GM23338 (cell line): ENCODE data around the gene AFF3. TPM values are rescaled to one million over a fixed set of nuclear protein-coding genes. Genes with fewer than 3 reads are reported as not detected.

Experiments used
- ATAC-seq: fragments of 200-7000 bp; cut with Tn5 transposase; 3 replicates; pipeline ENCODE4 v1.9.1; 2020
- DNase-seq: peaks from one replicate; pipeline ENCODE4 v3.0.0-alpha.2; 2015; ENCODE audit warnings: low spot score
- H2AFZ ChIP-seq: fragments of 200-600 bp; sonication (generic); 2 replicates; pipeline ENCODE4 v1.8.0; 2016; ENCODE audit warnings: antibody characterized with exemption, mild to moderate bottlenecking, moderate library complexity
- H3F3A ChIP-seq: fragments of 200-600 bp; sonication (generic); replicated peaks from 2 replicates; pipeline ENCODE4 v1.8.0; 2017; ENCODE audit warnings: antibody characterized with exemption, mixed run types, low read depth
- H3K27ac ChIP-seq: fragments of 200-600 bp; sonication (generic); 2 replicates; pipeline ENCODE4 v1.6.1; 2016; ENCODE audit warnings: low read depth
- H3K27me3 ChIP-seq: fragments of 200-600 bp; sonication (generic); 2 replicates; pipeline ENCODE4 v1.8.0; 2016; ENCODE audit warnings: mild to moderate bottlenecking, mixed run types, moderate library complexity; ENCODE audit not compliant: insufficient read depth
- H3K36me3 ChIP-seq: fragments of 200-600 bp; sonication (generic); 2 replicates; pipeline ENCODE4 v1.8.0; 2016; ENCODE audit warnings: mild to moderate bottlenecking; ENCODE audit not compliant: insufficient read depth
- H3K4me1 ChIP-seq: fragments of 200-600 bp; sonication (generic); 2 replicates; pipeline ENCODE4 v1.8.0; 2016; ENCODE audit warnings: mild to moderate bottlenecking, moderate library complexity; ENCODE audit not compliant: insufficient read depth
- H3K4me2 ChIP-seq: fragments of 200-600 bp; sonication (generic); 2 replicates; pipeline ENCODE4 v1.7.1; 2017; ENCODE audit warnings: mixed run types
- H3K4me3 ChIP-seq: fragments of 200-600 bp; sonication (generic); 2 replicates; pipeline ENCODE4 v1.6.1; 2016; ENCODE audit warnings: mixed run types
- H3K79me2 ChIP-seq: fragments of 200-600 bp; sonication (generic); replicated peaks from 2 replicates; pipeline ENCODE4 v1.8.0; 2017; ENCODE audit warnings: mild to moderate bottlenecking; ENCODE audit not compliant: insufficient read depth
- H3K9me2 ChIP-seq: fragments of 200-600 bp; sonication (generic); 2 replicates; pipeline ENCODE4 v1.8.0; 2017; ENCODE audit not compliant: insufficient read depth
- H4K20me1 ChIP-seq: fragments of 200-600 bp; sonication (generic); replicated peaks from 2 replicates; pipeline ENCODE4 v1.8.0; 2017; ENCODE audit warnings: mild to moderate bottlenecking; ENCODE audit not compliant: insufficient read depth
- H3K27ac Mint-ChIP-seq: 2 replicates; pipeline ENCODE4 v1.8.0; 2020; ENCODE audit warnings: inconsistent platforms, mild to moderate bottlenecking, moderate library complexity, mixed read lengths
- H3K27me3 Mint-ChIP-seq: 3 replicates; pipeline ENCODE4 v1.8.0; 2022; ENCODE audit warnings: low read depth, mild to moderate bottlenecking, moderate library complexity, mixed read lengths, inconsistent platforms; ENCODE audit not compliant: insufficient read depth, poor library complexity
- H3K36me3 Mint-ChIP-seq: 3 replicates; pipeline ENCODE4 v1.8.0; 2021; ENCODE audit warnings: low read depth, mild to moderate bottlenecking, inconsistent platforms, moderate library complexity, mixed read lengths
- H3K4me1 Mint-ChIP-seq: 3 replicates; pipeline ENCODE4 v1.8.0; 2020; ENCODE audit warnings: mild to moderate bottlenecking, inconsistent platforms, mixed read lengths
- H3K4me3 Mint-ChIP-seq: 3 replicates; pipeline ENCODE4 v1.8.0; 2021; ENCODE audit warnings: moderate library complexity, mild to moderate bottlenecking, inconsistent platforms, mixed read lengths
- H3K9me3 Mint-ChIP-seq: 3 replicates; pipeline ENCODE4 v1.8.0; 2020; ENCODE audit warnings: moderate library complexity, mild to moderate bottlenecking, inconsistent platforms, mixed read lengths
- CREB1 ChIP-seq: fragments of 250-450 bp; sonication (Bioruptor Pico); IDR thresholded peaks from 2 replicates; pipeline ENCODE4 v1.5.0; 2020; ENCODE audit warnings: low read depth, mild to moderate bottlenecking, moderate library complexity
- EZH2 ChIP-seq: fragments of 200-600 bp; sonication (generic); IDR thresholded peaks from one replicate; pipeline ENCODE4 v1.8.0; 2017; ENCODE audit warnings: antibody characterized with exemption, mild to moderate bottlenecking, low read depth; ENCODE audit not compliant: unreplicated experiment
- EZH2phosphoT487 ChIP-seq: fragments of 200-600 bp; sonication (generic); IDR thresholded peaks from one replicate; pipeline ENCODE4 v1.8.1; 2018; ENCODE audit warnings: antibody characterized with exemption; ENCODE audit not compliant: unreplicated experiment
- JUNB ChIP-seq: IDR thresholded peaks from one replicate; pipeline ENCODE4 v1.6.1; 2016; ENCODE audit warnings: antibody characterized with exemption; ENCODE audit not compliant: unreplicated experiment
- NANOG ChIP-seq: IDR thresholded peaks from 2 replicates; pipeline ENCODE4 v1.6.1; 2016; ENCODE audit warnings: antibody characterized with exemption, borderline replicate concordance
- POLR2AphosphoS5 ChIP-seq: IDR thresholded peaks from 2 replicates; pipeline ENCODE4 v1.6.1; 2016; ENCODE audit warnings: antibody characterized with exemption, low read depth
- STAT1 ChIP-seq: IDR thresholded peaks from one replicate; pipeline ENCODE4 v1.6.1; 2016; ENCODE audit warnings: antibody characterized with exemption; ENCODE audit not compliant: unreplicated experiment
- ZNF114 ChIP-seq: fragments of 250-450 bp; sonication (Bioruptor Pico); IDR thresholded peaks from 2 replicates; pipeline ENCODE4 v1.5.0; 2020; ENCODE audit warnings: mild to moderate bottlenecking, moderate library complexity
- ZNF331 ChIP-seq: fragments of 250-450 bp; sonication (Bioruptor Pico); IDR thresholded peaks from 2 replicates; pipeline ENCODE4 v1.5.0; 2020; ENCODE audit warnings: low read depth, mild to moderate bottlenecking, moderate library complexity
- polyA plus RNA-seq: library from polyadenylated mRNA; unstranded; fragments of >200 nt; fragmentation: Nextera tagmentation; extraction: Ambion mirVana; gene quantifications from 2 replicates; pipeline ENCODE4 v1.2.1, GENCODE V29; 2016
- total RNA-seq: library from RNA; depleted of rRNA; stranded (reverse); fragments of >200 nt; shearing (Covaris generic); gene quantifications from 2 replicates; pipeline ENCODE4 v1.2.3, GENCODE V29; 2014
- TF ChIP-seq, protein P1 (sequence below): IDR thresholded peaks from one replicate; pipeline ENCODE4 v1.6.1; 2018; ENCODE audit warnings: antibody characterized with exemption; ENCODE audit not compliant: unreplicated experiment
- TF ChIP-seq, protein P2 (sequence below): fragments of 250-450 bp; sonication (Bioruptor Pico); IDR thresholded peaks from 2 replicates; pipeline ENCODE4 v1.5.0; 2020; ENCODE audit warnings: mild to moderate bottlenecking, moderate library complexity
- TF ChIP-seq, protein P3 (sequence below): IDR thresholded peaks from 2 replicates; pipeline ENCODE4 v1.6.1; 2016; ENCODE audit warnings: antibody characterized with exemption
- TF ChIP-seq, protein P4 (sequence below), 2 experiments: fragments of 200-600 bp in 1 of 2; sonication (generic) in 1 of 2; conservative IDR thresholded peaks; 2 replicates each; pipeline versions ENCODE4 v1.5.1 to v1.6.1; 2016 to 2017; ENCODE audit warnings: antibody characterized with exemption in 2 of 2, low read depth in 2 of 2, mild to moderate bottlenecking in 2 of 2, moderate library complexity in 1 of 2

Gene AFF3
- total and polyA plus RNA-seq, 2 experiments from 2014 or later: 0.73 to 1.4 TPM

DNA sequence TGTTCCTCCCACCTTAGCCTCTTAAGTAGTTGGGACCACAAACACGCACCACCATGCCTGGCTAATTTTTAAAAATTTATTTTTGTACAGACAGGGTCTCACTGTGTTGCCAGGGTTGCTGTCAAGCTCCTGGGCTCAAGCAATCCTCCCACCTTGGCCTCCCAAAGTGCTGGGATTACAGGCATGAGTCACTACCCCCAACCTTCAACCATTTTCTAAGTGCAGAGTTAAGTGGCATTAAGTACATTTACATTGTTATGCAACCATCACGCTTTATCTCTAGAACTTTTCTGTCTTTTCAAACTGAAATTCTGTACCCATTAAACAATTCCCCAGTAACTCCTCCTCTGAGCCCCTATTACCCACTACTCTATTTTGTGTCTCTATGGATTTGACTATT lies 45.9 kb upstream of the AFF3 start (continued):
- no peak for TF ChIP-seq STAT1
- no peak for TF ChIP-seq EZH2

DNA sequence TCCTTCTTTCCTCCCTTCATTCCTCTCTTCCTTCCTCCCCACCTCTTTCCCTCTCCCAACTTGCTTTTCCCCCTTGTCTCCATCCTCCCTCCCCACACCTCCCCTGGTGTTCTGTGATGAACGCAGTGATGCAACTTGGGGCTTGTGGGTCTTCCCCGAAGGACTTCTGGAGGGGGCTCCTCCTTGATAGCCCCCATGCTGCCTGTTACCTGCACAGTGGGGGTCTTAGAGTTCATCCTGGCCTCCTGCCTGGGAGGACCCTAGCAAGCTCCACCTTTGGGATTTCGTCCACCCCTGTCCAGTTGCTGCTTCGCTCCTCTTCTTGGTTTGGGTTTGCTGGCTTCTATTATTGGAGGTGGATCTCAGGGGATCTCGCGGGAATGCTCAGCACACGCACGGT lies 43.7 kb upstream of the AFF3 start:
- Mint-ChIP-seq H3K4me1 (peaks cover 24% of the 10 kb centered on the region), H3K36me3 (no peaks in the 10 kb centered on the region), H3K27ac (no peak overlapping the region), H3K9me3 (no peaks in the 10 kb centered on the region), H3K4me3 (no peak overlapping the region), H3K27me3 (peaks cover 35% of the 10 kb centered on the region)
- no peak for ATAC-seq
- no peak overlapping the region for H3K27ac ChIP-seq
- TF ChIP-seq, protein P1, sequence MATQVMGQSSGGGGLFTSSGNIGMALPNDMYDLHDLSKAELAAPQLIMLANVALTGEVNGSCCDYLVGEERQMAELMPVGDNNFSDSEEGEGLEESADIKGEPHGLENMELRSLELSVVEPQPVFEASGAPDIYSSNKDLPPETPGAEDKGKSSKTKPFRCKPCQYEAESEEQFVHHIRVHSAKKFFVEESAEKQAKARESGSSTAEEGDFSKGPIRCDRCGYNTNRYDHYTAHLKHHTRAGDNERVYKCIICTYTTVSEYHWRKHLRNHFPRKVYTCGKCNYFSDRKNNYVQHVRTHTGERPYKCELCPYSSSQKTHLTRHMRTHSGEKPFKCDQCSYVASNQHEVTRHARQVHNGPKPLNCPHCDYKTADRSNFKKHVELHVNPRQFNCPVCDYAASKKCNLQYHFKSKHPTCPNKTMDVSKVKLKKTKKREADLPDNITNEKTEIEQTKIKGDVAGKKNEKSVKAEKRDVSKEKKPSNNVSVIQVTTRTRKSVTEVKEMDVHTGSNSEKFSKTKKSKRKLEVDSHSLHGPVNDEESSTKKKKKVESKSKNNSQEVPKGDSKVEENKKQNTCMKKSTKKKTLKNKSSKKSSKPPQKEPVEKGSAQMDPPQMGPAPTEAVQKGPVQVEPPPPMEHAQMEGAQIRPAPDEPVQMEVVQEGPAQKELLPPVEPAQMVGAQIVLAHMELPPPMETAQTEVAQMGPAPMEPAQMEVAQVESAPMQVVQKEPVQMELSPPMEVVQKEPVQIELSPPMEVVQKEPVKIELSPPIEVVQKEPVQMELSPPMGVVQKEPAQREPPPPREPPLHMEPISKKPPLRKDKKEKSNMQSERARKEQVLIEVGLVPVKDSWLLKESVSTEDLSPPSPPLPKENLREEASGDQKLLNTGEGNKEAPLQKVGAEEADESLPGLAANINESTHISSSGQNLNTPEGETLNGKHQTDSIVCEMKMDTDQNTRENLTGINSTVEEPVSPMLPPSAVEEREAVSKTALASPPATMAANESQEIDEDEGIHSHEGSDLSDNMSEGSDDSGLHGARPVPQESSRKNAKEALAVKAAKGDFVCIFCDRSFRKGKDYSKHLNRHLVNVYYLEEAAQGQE: no peak
- TF ChIP-seq POLR2AphosphoS5 (no peak), EZH2 (no peak), ZNF114 (CRISPR knock-in tag) (no peak), STAT1 (no peak), NANOG (no peak), ZNF331 (no peak), CREB1 (CRISPR knock-in tag) (no peak), EZH2phosphoT487 (no peak), JUNB (no peak)
- TF ChIP-seq, protein P2, sequence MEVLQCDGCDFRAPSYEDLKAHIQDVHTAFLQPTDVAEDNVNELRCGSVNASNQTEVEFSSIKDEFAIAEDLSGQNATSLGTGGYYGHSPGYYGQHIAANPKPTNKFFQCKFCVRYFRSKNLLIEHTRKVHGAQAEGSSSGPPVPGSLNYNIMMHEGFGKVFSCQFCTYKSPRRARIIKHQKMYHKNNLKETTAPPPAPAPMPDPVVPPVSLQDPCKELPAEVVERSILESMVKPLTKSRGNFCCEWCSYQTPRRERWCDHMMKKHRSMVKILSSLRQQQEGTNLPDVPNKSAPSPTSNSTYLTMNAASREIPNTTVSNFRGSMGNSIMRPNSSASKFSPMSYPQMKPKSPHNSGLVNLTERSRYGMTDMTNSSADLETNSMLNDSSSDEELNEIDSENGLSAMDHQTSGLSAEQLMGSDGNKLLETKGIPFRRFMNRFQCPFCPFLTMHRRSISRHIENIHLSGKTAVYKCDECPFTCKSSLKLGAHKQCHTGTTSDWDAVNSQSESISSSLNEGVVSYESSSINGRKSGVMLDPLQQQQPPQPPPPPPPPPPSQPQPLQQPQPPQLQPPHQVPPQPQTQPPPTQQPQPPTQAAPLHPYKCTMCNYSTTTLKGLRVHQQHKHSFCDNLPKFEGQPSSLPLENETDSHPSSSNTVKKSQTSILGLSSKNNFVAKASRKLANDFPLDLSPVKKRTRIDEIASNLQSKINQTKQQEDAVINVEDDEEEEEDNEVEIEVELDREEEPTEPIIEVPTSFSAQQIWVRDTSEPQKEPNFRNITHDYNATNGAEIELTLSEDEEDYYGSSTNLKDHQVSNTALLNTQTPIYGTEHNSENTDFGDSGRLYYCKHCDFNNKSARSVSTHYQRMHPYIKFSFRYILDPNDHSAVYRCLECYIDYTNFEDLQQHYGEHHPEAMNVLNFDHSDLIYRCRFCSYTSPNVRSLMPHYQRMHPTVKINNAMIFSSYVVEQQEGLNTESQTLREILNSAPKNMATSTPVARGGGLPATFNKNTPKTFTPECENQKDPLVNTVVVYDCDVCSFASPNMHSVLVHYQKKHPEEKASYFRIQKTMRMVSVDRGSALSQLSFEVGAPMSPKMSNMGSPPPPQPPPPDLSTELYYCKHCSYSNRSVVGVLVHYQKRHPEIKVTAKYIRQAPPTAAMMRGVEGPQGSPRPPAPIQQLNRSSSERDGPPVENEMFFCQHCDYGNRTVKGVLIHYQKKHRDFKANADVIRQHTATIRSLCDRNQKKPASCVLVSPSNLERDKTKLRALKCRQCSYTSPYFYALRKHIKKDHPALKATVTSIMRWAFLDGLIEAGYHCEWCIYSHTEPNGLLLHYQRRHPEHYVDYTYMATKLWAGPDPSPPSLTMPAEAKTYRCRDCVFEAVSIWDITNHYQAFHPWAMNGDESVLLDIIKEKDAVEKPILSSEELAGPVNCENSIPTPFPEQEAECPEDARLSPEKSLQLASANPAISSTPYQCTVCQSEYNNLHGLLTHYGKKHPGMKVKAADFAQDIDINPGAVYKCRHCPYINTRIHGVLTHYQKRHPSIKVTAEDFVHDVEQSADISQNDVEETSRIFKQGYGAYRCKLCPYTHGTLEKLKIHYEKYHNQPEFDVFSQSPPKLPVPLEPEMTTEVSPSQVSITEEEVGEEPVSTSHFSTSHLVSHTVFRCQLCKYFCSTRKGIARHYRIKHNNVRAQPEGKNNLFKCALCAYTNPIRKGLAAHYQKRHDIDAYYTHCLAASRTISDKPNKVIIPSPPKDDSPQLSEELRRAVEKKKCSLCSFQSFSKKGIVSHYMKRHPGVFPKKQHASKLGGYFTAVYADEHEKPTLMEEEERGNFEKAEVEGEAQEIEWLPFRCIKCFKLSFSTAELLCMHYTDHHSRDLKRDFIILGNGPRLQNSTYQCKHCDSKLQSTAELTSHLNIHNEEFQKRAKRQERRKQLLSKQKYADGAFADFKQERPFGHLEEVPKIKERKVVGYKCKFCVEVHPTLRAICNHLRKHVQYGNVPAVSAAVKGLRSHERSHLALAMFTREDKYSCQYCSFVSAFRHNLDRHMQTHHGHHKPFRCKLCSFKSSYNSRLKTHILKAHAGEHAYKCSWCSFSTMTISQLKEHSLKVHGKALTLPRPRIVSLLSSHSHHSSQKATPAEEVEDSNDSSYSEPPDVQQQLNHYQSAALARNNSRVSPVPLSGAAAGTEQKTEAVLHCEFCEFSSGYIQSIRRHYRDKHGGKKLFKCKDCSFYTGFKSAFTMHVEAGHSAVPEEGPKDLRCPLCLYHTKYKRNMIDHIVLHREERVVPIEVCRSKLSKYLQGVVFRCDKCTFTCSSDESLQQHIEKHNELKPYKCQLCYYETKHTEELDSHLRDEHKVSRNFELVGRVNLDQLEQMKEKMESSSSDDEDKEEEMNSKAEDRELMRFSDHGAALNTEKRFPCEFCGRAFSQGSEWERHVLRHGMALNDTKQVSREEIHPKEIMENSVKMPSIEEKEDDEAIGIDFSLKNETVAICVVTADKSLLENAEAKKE (CRISPR knock-in tag): no peak
- TF ChIP-seq, protein P3, sequence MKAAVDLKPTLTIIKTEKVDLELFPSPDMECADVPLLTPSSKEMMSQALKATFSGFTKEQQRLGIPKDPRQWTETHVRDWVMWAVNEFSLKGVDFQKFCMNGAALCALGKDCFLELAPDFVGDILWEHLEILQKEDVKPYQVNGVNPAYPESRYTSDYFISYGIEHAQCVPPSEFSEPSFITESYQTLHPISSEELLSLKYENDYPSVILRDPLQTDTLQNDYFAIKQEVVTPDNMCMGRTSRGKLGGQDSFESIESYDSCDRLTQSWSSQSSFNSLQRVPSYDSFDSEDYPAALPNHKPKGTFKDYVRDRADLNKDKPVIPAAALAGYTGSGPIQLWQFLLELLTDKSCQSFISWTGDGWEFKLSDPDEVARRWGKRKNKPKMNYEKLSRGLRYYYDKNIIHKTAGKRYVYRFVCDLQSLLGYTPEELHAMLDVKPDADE: no peak
- TF ChIP-seq, protein P4, sequence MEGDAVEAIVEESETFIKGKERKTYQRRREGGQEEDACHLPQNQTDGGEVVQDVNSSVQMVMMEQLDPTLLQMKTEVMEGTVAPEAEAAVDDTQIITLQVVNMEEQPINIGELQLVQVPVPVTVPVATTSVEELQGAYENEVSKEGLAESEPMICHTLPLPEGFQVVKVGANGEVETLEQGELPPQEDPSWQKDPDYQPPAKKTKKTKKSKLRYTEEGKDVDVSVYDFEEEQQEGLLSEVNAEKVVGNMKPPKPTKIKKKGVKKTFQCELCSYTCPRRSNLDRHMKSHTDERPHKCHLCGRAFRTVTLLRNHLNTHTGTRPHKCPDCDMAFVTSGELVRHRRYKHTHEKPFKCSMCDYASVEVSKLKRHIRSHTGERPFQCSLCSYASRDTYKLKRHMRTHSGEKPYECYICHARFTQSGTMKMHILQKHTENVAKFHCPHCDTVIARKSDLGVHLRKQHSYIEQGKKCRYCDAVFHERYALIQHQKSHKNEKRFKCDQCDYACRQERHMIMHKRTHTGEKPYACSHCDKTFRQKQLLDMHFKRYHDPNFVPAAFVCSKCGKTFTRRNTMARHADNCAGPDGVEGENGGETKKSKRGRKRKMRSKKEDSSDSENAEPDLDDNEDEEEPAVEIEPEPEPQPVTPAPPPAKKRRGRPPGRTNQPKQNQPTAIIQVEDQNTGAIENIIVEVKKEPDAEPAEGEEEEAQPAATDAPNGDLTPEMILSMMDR (conservative IDR thresholded peaks at IDR 0.05; ENCODE audit: low read depth in 2 of 2): no peak
- H4K20me1 ChIP-seq: no peaks in the 10 kb centered on the region
- no peaks in the 10 kb centered on the region for H3K79me2 ChIP-seq
- H3K36me3 ChIP-seq: no peaks in the 10 kb centered on the region
- H3K4me1 ChIP-seq: peaks cover 12% of the 10 kb centered on the region
- H3K9me2 ChIP-seq: 0 out of 2 replicates have a peak, but pooled peaks cover 3% of the 10 kb centered on the region
- no peak overlapping the region for H3K4me3 ChIP-seq
- H3K4me2 ChIP-seq: no peak overlapping the region
- no peak for DNase-seq
- H3K27me3 ChIP-seq: peaks cover 26% of the 10 kb centered on the region
- H3F3A ChIP-seq: no peaks in the 10 kb centered on the region
- H2AFZ ChIP-seq: no peak overlapping the region
